ENCODE data around the gene TECPR2. TPM values are rescaled to one million over a fixed set of nuclear protein-coding genes. Genes with fewer than 3 reads are reported as not detected.

TECPR2 gene
- total RNA-seq, 3 donors from 2014 or later (not counting 1 experiment from before 2014, with no cell fraction given) = 10.8 to 18.6 (median 15.3) TPM

GRCh38 chr14:102419716-102420115 lies 57.0 kb downstream of the TECPR2 start:
- no peaks in the 10 kb centered on the region for H3K4me1 Mint-ChIP-seq
- H3K4me1 ChIP-seq (ENCODE audit: control insufficient read depth, insufficient read depth, low read length) = no peaks in the 10 kb centered on the region
- DNase-seq (no peak), ATAC-seq (no peak)
- TF ChIP-seq CTCF (IDR thresholded peaks at IDR 0.05) = no peak
- no peaks in the 10 kb centered on the region for H3K36me3 Mint-ChIP-seq
- H3K27ac ChIP-seq (ENCODE audit: low read length) = no peak overlapping the region
- H3K9me3 Mint-ChIP-seq = no peaks in the 10 kb centered on the region
- WGBS (ENCODE audit: insufficient coverage) = 96% methylated on average over 8 of the region's 8 CpGs
- intact Hi-C loops (cut with micrococcal nuclease) = no loop called here
- no peak overlapping the region for H3K27ac Mint-ChIP-seq
- H3K36me3 ChIP-seq (ENCODE audit: control insufficient read depth, insufficient read depth, low read length) = peaks cover 4% of the 10 kb centered on the region
- H3K4me3 Mint-ChIP-seq = no peak overlapping the region
- H3K27me3 ChIP-seq (ENCODE audit: control insufficient read depth, insufficient read depth, low read length) = no peaks in the 10 kb centered on the region
- no peaks in the 10 kb centered on the region for H3K27me3 Mint-ChIP-seq (ENCODE audit: low read depth in 2 of 2)
- no peaks in the 10 kb centered on the region for H3K9me3 ChIP-seq (ENCODE audit: control insufficient read depth, insufficient read depth, low read length)
- H3K4me3 ChIP-seq (ENCODE audit: low read length) = no peak overlapping the region

DNA sequence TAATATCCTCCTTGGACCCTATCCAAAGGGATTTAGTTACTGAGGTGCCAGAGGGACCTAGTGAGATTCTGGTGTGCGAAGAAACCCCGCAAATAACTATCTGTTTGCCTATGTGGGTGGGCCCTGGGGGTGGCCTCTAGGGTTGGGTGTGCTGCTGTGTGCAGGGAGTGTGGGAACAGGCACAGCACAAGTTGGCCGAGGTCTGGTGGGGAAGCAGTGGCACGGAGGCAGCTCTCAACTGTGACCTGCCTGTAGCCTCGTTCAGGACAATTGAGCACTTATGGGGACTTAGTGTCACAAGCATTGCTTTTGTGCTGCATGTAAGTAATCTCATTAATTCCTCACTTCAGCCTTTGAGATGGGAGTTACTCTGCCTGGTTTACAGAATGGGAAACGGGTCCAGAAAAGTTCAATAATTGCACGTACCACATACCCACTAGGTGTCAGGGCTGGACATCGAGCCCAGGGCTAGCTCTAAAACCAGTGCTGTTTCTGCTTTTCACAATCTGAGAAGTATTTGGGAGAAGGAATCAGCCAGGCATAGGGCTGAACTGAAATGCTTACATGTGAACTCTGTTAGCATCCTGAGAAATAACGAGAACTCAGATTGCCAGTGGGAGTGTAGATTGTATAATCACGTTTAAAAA lies 58.8 kb downstream of the TECPR2 start:
- no peak overlapping the region for H3K27ac ChIP-seq (ENCODE audit: low read length)
- no peak for ATAC-seq
- DNase-seq = no peak
- no peaks in the 10 kb centered on the region for H3K27me3 ChIP-seq (ENCODE audit: control insufficient read depth, insufficient read depth, low read length)
- no peaks in the 10 kb centered on the region for H3K4me1 Mint-ChIP-seq
- no peak for TF ChIP-seq CTCF (IDR thresholded peaks at IDR 0.05)
- H3K4me3 ChIP-seq (ENCODE audit: low read length) = no peak overlapping the region
- H3K27ac Mint-ChIP-seq = no peak overlapping the region
- H3K4me1 ChIP-seq (ENCODE audit: control insufficient read depth, insufficient read depth, low read length) = no peaks in the 10 kb centered on the region
- H3K4me3 Mint-ChIP-seq = no peak overlapping the region
- no peaks in the 10 kb centered on the region for H3K27me3 Mint-ChIP-seq (ENCODE audit: low read depth in 2 of 2)
- no peaks in the 10 kb centered on the region for H3K36me3 ChIP-seq (ENCODE audit: control insufficient read depth, insufficient read depth, low read length)
- WGBS (ENCODE audit: insufficient coverage) = 98% methylated on average over 10 of the region's 10 CpGs
- H3K9me3 ChIP-seq (ENCODE audit: control insufficient read depth, insufficient read depth, low read length) = no peaks in the 10 kb centered on the region
- intact Hi-C loops (cut with micrococcal nuclease) = no loop called here
- H3K9me3 Mint-ChIP-seq = no peaks in the 10 kb centered on the region
- H3K36me3 Mint-ChIP-seq = no peaks in the 10 kb centered on the region

- no peaks in the 10 kb centered on the region for H3K36me3 ChIP-seq (ENCODE audit: control insufficient read depth, insufficient read depth, low read length)
- ATAC-seq = no peak
Observed at GRCh38 chr14:102424520-102424919, 61.8 kb downstream of the TECPR2 start.

More at GRCh38 chr14:102424520-102424919, 61.8 kb downstream of the TECPR2 start:
- Histone ChIP-seq H3K27ac (ENCODE audit: low read length) (no peak overlapping the region), H3K27me3 (ENCODE audit: control insufficient read depth, insufficient read depth, low read length) (no peaks in the 10 kb centered on the region), H3K4me3 (ENCODE audit: low read length) (no peak overlapping the region), H3K9me3 (ENCODE audit: control insufficient read depth, insufficient read depth, low read length) (no peaks in the 10 kb centered on the region), H3K4me1 (ENCODE audit: control insufficient read depth, insufficient read depth, low read length) (no peaks in the 10 kb centered on the region)
- H3K9me3 Mint-ChIP-seq = no peaks in the 10 kb centered on the region
- TF ChIP-seq CTCF (IDR thresholded peaks at IDR 0.05) = no peak
- intact Hi-C loops (cut with micrococcal nuclease) = no loop called here
- no peaks in the 10 kb centered on the region for H3K27me3 Mint-ChIP-seq (ENCODE audit: low read depth in 2 of 2)
- no peaks in the 10 kb centered on the region for H3K36me3 Mint-ChIP-seq
- H3K4me3 Mint-ChIP-seq = no peak overlapping the region
- 97% methylated on average over 4 of the region's 4 CpGs for WGBS (ENCODE audit: insufficient coverage)
- H3K4me1 Mint-ChIP-seq = no peaks in the 10 kb centered on the region
- no peak for DNase-seq
- H3K27ac Mint-ChIP-seq = no peak overlapping the region

All from natural killer cell (primary cell).